ENCODE measurements around the gene CABLES2. TPM values are rescaled to one million over a fixed set of nuclear protein-coding genes. Genes with fewer than 3 reads are reported as not detected.
A peak's percentile ranks its signal among the peaks of the same experiment; 100 is the strongest.

CABLES2 gene
- total and polyA plus RNA-seq, 10 of the 15 experiments (the other 5 are each of a cell fraction or from before 2014, with no cell fraction given), result 2.2 to 14.9 (median 5.3) TPM

GRCh38 chr20:62381842-62382241, 25.2 kb downstream of the CABLES2 start:
- TF ChIP-seq HDGF (IDR thresholded peaks at IDR 0.05) (0 out of 2 replicates have a peak, but pooled peaks have one; percentile 32), RAD51 (IDR thresholded peaks at IDR 0.05) (no peak)
- in situ Hi-C loops (cut with MboI), result loop anchor here (5.0 to 25.0 kb wide), 2 partner anchors 75 to 370 kb away; no protein-coding TSS in a partner anchor
- intact Hi-C loops (cut with micrococcal nuclease; ENCODE audit: unreplicated experiment), result loop anchor here (1.0 to 10.0 kb wide), 6 partner anchors 40 to 367 kb away; partner anchors contain the start of genes ADRM1, LSM14B and MTG2
- Histone ChIP-seq H3K9me3 (replicated peaks; ENCODE audit: control insufficient read depth, insufficient read depth, low read length) (no peaks in the 10 kb centered on the region), H3K4me1 (ENCODE audit: control insufficient read depth, insufficient read depth, low read length) (no peaks in the 10 kb centered on the region; the same call in 1 of the 2 replicates), H3K4me3 (no peak overlapping the region), H3K27me3 (replicated peaks in 1 of 2; ENCODE audit: control insufficient read depth in 2 of 2, insufficient read depth in 2 of 2, low read length in 1 of 2) (no peaks in the 10 kb centered on the region), H3K36me3 (ENCODE audit: control insufficient read depth in 2 of 2, insufficient read depth in 2 of 2, low read length in 1 of 2) (no peaks in the 10 kb centered on the region; a peak in 2 of 4 replicates), H3K4me2 (ENCODE audit: control insufficient read depth, insufficient read depth) (no peak overlapping the region), H4K20me1 (ENCODE audit: control insufficient read depth, insufficient read depth) (no peaks in the 10 kb centered on the region), H3K27ac (ENCODE audit: control insufficient read depth, insufficient read depth) (no peak overlapping the region), H2AFZ (ENCODE audit: control insufficient read depth, low read depth, low read length) (no peak overlapping the region), H3K9ac (ENCODE audit: control insufficient read depth, insufficient read depth, low read length) (no peak overlapping the region), H3K79me2 (ENCODE audit: control insufficient read depth, insufficient read depth, low read length) (peaks cover 21% of the 10 kb centered on the region)
- no peak for ATAC-seq
- no TSS peak for BruUV-seq (replicated peaks)
- no peak for DNase-seq (ENCODE audit: low read depth, low spot score)
- FAIRE-seq, result peak; percentile 62
- SMC1A ChIA-PET (ENCODE audit: uncharacterized antibody, unreplicated experiment), result interaction anchor here (1.0 kb wide), 1 partner anchor 80 kb away, joined by 4 read pairs; the partner anchor contains the start of gene ADRM1
- 97% methylated on average over 6 of the region's 6 CpGs for WGBS (ENCODE audit: insufficient coverage, insufficient replicate concordance, low lambda C conversion rate, missing lambda C conversion rate)
- POLR2A ChIA-PET, result no interaction called here
- RAD21 ChIA-PET (ENCODE audit: unreplicated experiment), result interaction anchor here (1.2 to 1.6 kb wide), 2 partner anchors 80 to 81 kb away, joined by 3 to 12 read pairs; no protein-coding TSS in a partner anchor
- CTCF ChIA-PET, result interaction anchor here (0.8 to 5.2 kb wide), 7 partner anchors 14 to 81 kb away, joined by 3 to 38 read pairs (median 5); partner anchors contain the start of genes ADRM1 and LAMA5

- ChIA-PET RAD21 (ENCODE audit: unreplicated experiment) (no interaction called here), SMC1A (ENCODE audit: uncharacterized antibody, unreplicated experiment) (no interaction called here), CTCF (no interaction called here), POLR2A (no interaction called here)
- no peaks in the 10 kb centered on the region; a peak in 2 of 4 replicates for H3K36me3 ChIP-seq (ENCODE audit: control insufficient read depth in 2 of 2, insufficient read depth in 2 of 2, low read length in 1 of 2)
- no peaks in the 10 kb centered on the region for H3K27me3 ChIP-seq (replicated peaks in 1 of 2; ENCODE audit: control insufficient read depth in 2 of 2, insufficient read depth in 2 of 2, low read length in 1 of 2)
- no peak for FAIRE-seq
- no peaks in the 10 kb centered on the region; the same call in 1 of the 2 replicates for H3K4me1 ChIP-seq (ENCODE audit: control insufficient read depth, insufficient read depth, low read length)
- in situ Hi-C loops (cut with MboI) (loop anchor here (5.0 to 25.0 kb wide), 2 partner anchors 74 to 369 kb away; no protein-coding TSS in a partner anchor), intact Hi-C loops (cut with micrococcal nuclease; ENCODE audit: unreplicated experiment) (loop anchor here (5.0 to 10.0 kb wide), 5 partner anchors 39 to 366 kb away; partner anchors contain the start of genes LSM14B and MTG2)
- no peak overlapping the region for H3K4me3 ChIP-seq
- WGBS (ENCODE audit: insufficient coverage, insufficient replicate concordance, low lambda C conversion rate, missing lambda C conversion rate), result 79% methylated on average over 16 of the region's 16 CpGs
- no TSS peak for BruUV-seq (replicated peaks)
- no peak for ATAC-seq
- H3K27ac ChIP-seq (ENCODE audit: control insufficient read depth, insufficient read depth), result no peak overlapping the region
- H3K79me2 ChIP-seq (ENCODE audit: control insufficient read depth, insufficient read depth, low read length), result peaks cover 16% of the 10 kb centered on the region
- no peak overlapping the region for H3K4me2 ChIP-seq (ENCODE audit: control insufficient read depth, insufficient read depth)
- H4K20me1 ChIP-seq (ENCODE audit: control insufficient read depth, insufficient read depth), result no peaks in the 10 kb centered on the region
- H3K9ac ChIP-seq (ENCODE audit: control insufficient read depth, insufficient read depth, low read length), result no peak overlapping the region
- no peaks in the 10 kb centered on the region for H3K9me3 ChIP-seq (replicated peaks; ENCODE audit: control insufficient read depth, insufficient read depth, low read length)
- DNase-seq (ENCODE audit: low read depth, low spot score), result no peak
- H2AFZ ChIP-seq (ENCODE audit: control insufficient read depth, low read depth, low read length), result no peak overlapping the region
- TF ChIP-seq PAX5 (IDR thresholded peaks at IDR 0.05; ENCODE audit: borderline replicate concordance, low read depth, low read length) (no peak), SMAD5 (IDR thresholded peaks at IDR 0.05; ENCODE audit: low read depth) (no peak), ATF3 (IDR thresholded peaks at IDR 0.05; ENCODE audit: borderline replicate concordance, extremely low read depth, low read depth, low read length) (no peak), POU2F2 (IDR thresholded peaks at IDR 0.05; ENCODE audit: borderline replicate concordance, low read depth, low read length) (no peak), SREBF2 (IDR thresholded peaks at IDR 0.05; ENCODE audit: low read length) (no peak), BCL3 (IDR thresholded peaks at IDR 0.05; ENCODE audit: borderline replicate concordance, insufficient read depth, low read depth, low read length, poor library complexity, severe bottlenecking) (no peak), NR2C1 (IDR thresholded peaks at IDR 0.05) (no peak), ZNF274 (IDR thresholded peaks at IDR 0.05; ENCODE audit: insufficient read depth, insufficient read length) (no peak), HSF1 (IDR thresholded peaks at IDR 0.05; ENCODE audit: low read depth, low read length) (no peak), EZH2 (IDR thresholded peaks at IDR 0.05; ENCODE audit: borderline replicate concordance, control insufficient read depth, low read depth, low read length) (no peak), CBX3 (IDR thresholded peaks at IDR 0.05; ENCODE audit: borderline replicate concordance, low read depth) (no peak)
Observed at GRCh38 chr20:62381202-62381797, 25.8 kb downstream of the CABLES2 start.
